Omental fat pad (tissue), 4 donors: Measurements from ENCODE around the gene ALKBH5. TPM values are rescaled to one million over a fixed set of nuclear protein-coding genes. Genes with fewer than 3 reads are reported as not detected.

ENCODE experiments used
- ATAC-seq: fragments of 150-250 bp; one replicate; pipeline ENCODE4 v1.9.1; 2016; ENCODE audit warnings: mild to moderate bottlenecking, moderate library complexity; ENCODE audit not compliant: low FRiP score
- DNase-seq: peaks from one replicate; pipeline ENCODE4 v3.0.0-alpha.2; 2019; ENCODE audit warnings: low spot score
- CTCF ChIP-seq, 3 donors: fragments of 450-650 bp; IDR thresholded peaks; one replicate each; pipeline ENCODE4 v1.5.1; 2016 to 2017; ENCODE audit warnings: antibody characterized with exemption in 3 of 3, mild to moderate bottlenecking in 3 of 3, moderate library complexity in 2 of 3
- total RNA-seq, 4 donors: library from RNA; depleted of rRNA; stranded (reverse); fragments of >200 nt; gene quantifications; one replicate each; pipeline ENCODE4 v1.1.0, GENCODE V29; 2016

ALKBH5 gene
- total RNA-seq, 4 donors from 2014 or later = 77.0 to 80.7 (median 80.3) TPM

GRCh38 chr17:18217412-18218015 lies 33.9 kb downstream of the ALKBH5 start:
- ATAC-seq (peak; percentile 83), DNase-seq (peak; percentile 84)
- TF ChIP-seq CTCF (IDR thresholded peaks at IDR 0.05) = no peak

- no peak for DNase-seq
- no peak for ATAC-seq
- TF ChIP-seq CTCF (IDR thresholded peaks at IDR 0.05) = no peak
Measured at GRCh38 chr17:18218756-18219415, 35.3 kb downstream of the ALKBH5 start.

DNA sequence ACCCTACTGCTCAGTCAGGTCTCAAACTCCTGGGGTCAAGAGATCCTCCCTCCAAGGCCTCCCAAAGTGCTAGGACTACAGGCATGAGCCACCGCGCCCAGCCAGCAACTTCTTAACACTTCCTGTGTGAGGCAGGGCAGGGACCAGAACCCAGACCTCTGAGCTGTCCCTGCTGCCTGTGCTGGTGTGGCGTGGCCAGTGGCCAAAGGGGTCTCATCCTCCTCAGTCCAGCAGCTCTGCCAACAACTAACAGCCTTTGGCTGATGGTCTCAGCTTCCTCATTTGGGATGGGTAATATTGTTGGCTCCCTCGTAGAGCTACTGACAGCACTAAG lies 40.4 kb downstream of the ALKBH5 start:
- no peak for ATAC-seq
- DNase-seq = no peak
- TF ChIP-seq CTCF (IDR thresholded peaks at IDR 0.05) = no peak

DNA sequence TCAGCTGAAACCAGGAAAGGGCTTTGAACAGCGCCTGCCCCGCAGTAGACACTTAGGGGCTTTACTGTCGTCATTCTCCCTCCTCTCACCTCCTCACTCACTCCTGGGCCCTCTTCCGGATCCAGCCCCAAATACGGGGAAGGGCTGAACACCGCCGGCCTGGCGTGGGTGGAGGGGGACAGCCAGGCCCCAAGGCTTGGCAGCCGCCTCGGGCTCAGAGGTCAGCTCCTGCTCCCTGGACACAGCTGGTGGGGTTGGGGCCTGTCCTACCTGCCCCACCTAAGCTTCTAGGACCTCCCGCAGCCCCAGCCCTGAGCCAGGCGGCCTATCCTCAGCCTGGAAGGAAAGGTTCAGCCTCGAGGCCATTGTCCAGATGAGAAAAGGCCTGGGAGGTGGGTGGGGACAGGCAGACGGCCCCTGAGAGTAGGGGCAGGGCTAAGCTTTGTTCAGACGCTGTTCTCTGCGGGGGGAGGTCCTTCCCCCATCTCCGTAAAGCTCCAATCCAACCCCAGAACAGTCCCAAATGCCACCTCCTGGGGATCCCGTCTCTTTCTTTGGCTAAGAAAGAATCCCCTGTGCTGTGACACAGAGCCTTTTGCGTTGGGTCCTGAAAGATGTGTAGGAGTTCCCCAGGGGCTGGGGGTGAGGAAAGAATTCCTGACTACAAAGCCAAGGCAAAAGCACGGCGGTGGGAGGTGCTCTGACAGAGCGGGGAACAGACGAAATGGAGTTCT lies 40.9 kb downstream of the ALKBH5 start:
- no peak for TF ChIP-seq CTCF (IDR thresholded peaks at IDR 0.05)
- ATAC-seq = no peak
- no peak for DNase-seq

GRCh38 chr17:18225121-18225641 lies 41.6 kb downstream of the ALKBH5 start, which contains the start of gene LLGL1:
TSS of gene LLGL1 (plus strand) at chr17:18225635. CDS start at chr17:18225683, 48 bp downstream.
- peak; percentile 91 for DNase-seq
- ATAC-seq = peak; percentile 96
- TF ChIP-seq CTCF (IDR thresholded peaks at IDR 0.05) = no peak

DNA sequence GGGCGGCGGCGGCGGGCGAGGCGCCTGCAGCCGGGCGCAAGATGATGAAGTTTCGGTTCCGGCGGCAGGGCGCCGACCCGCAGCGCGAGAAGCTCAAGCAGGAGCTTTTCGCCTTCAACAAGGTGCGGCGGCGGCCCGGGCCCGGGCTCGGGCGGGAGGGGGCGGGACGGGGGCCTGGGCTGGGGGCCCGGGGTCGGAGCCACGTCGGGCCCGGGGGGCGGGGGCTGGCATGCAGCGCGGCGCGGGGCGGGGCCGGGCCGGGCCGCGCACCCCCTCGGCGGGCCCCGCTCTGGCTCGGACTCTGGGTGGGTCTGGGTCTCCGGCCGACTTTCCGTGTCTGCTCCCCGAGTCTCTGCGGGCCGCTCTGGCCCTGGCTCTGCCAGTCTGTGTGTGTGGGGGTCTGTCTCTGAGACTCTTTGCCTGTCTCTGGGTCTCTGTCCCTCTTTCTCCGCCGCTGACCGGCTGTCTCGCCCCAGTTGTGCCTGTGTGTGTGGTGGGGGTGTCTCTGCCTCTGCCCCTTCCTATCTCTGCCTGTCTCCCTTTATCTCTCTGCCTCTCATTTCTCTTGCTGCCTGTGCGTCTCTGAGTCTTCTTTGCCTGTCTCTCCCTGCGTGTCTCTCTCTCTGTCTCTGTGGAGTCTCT lies 42.1 kb downstream of the ALKBH5 start:
- TF ChIP-seq CTCF (IDR thresholded peaks at IDR 0.05) = no peak
- no peak for DNase-seq
- peak; percentile 37 for ATAC-seq
